Esophagus squamous epithelium (tissue), 4 donors: ENCODE measurements around the gene FHIT.

Source experiments
- CTCF ChIP-seq, 6 experiments: fragments of 450-650 bp in 4 of 6; fragments of 200-600 bp in 2 of 6; sonication (generic) in 2 of 6; IDR thresholded peaks; one replicate each; pipeline ENCODE4 v1.5.1; 2016 to 2019; ENCODE audit warnings: antibody characterized with exemption in 6 of 6, mild to moderate bottlenecking in 4 of 6, moderate library complexity in 4 of 6
- POLR2A ChIP-seq, 4 donors: fragments of 450-650 bp; IDR thresholded peaks; one replicate each; pipeline ENCODE4 v1.6.1; 2017; ENCODE audit warnings: antibody characterized with exemption in 4 of 4, mild to moderate bottlenecking in 4 of 4, moderate library complexity in 3 of 4

- TF ChIP-seq POLR2A (IDR thresholded peaks at IDR 0.05), result no peak
- no peak for TF ChIP-seq CTCF (IDR thresholded peaks at IDR 0.05)
Observed at GRCh38 chr3:59953104-59953503, 1298.1 kb downstream of the FHIT start.
